Small intestine (tissue), 7 donors: ENCODE results near the gene SYP. TPM values are rescaled to one million over a fixed set of nuclear protein-coding genes. Genes with fewer than 3 reads are reported as not detected.
A peak's percentile ranks its signal among the peaks of the same experiment; 100 is the strongest.
"Not testable (repeated sequence)": the region's sequence is repeated elsewhere in the genome, so short reads cannot be mapped to it uniquely, and the experiment has no call there.

ENCODE experiments used
- DNase-seq, 2 donors: peaks; one replicate each; pipeline versions ENCODE4 v3.0.0 to v3.0.0-alpha.2; 2013
- FAIRE-seq: peaks from 2 replicates; lab custom pipeline; 2012; peaks lifted over from hg19 to GRCh38; lab: Jason Lieb, UNC
- H3K27ac ChIP-seq, 3 donors: one replicate each; pipeline ENCODE4 v1.5.1; 2013; ENCODE audit warnings: low read length in 2 of 3, mild to moderate bottlenecking in 2 of 3, control low read depth in 1 of 3, inconsistent platforms in 1 of 3, low read depth in 1 of 3, moderate library complexity in 1 of 3
- H3K27me3 ChIP-seq, 3 donors: one replicate each; pipeline ENCODE4 v1.6.1; 2013; ENCODE audit warnings: low read length in 3 of 3, inconsistent platforms in 1 of 3; ENCODE audit not compliant: control insufficient read depth in 3 of 3, insufficient read depth in 3 of 3
- H3K36me3 ChIP-seq, 3 donors: one replicate each; pipeline ENCODE4 v1.6.1; 2013; ENCODE audit warnings: low read length in 3 of 3, inconsistent platforms in 1 of 3, low read depth in 1 of 3, mild to moderate bottlenecking in 1 of 3, moderate library complexity in 1 of 3; ENCODE audit not compliant: control insufficient read depth in 3 of 3, insufficient read depth in 2 of 3
- H3K4me1 ChIP-seq, 3 donors: one replicate each; pipeline ENCODE4 v1.6.1; 2013; ENCODE audit warnings: low read length in 2 of 3, inconsistent platforms in 1 of 3, low read depth in 1 of 3, mild to moderate bottlenecking in 1 of 3, moderate library complexity in 1 of 3; ENCODE audit not compliant: control insufficient read depth in 3 of 3, insufficient read depth in 2 of 3
- H3K4me3 ChIP-seq, 3 donors: one replicate each; pipeline ENCODE4 v1.5.1; 2013; ENCODE audit warnings: low read length in 3 of 3, control low read depth in 1 of 3, inconsistent platforms in 1 of 3, low read depth in 1 of 3, mild to moderate bottlenecking in 1 of 3, moderate library complexity in 1 of 3
- H3K9me3 ChIP-seq, 2 donors: one replicate each; pipeline ENCODE4 v1.6.1; 2013; ENCODE audit warnings: low read depth in 1 of 2, low read length in 1 of 2; ENCODE audit not compliant: control insufficient read depth in 2 of 2, insufficient read depth in 1 of 2
- whole genome bisulfite sequencing, 3 donors: extraction: QIAGEN DNeasy Blood & Tissue Kit; methylation state at CpG; one replicate each; pipeline ENCODE4 v1.1.7; 2013; 5-methylcytosine and 5-hydroxymethylcytosine counted together
- polyA plus RNA-seq, 4 donors: library from polyadenylated mRNA; stranded (reverse) in 3 of 4; unstranded in 1 of 4; fragments of 200-250 nt in 3 of 4; fragments of 120-200 nt in 1 of 4; gene quantifications; one replicate each; pipeline versions ENCODE4 v1.2.1 to v1.2.3, GENCODE V29; 2013
- donor health status: healthy with polysubstance abuse.
- donor health status: control.
- donor health status: control.
- donor health status: Bipolar disorder and iron deficiency.
- donor health status: healthy.

SYP gene
- polyA plus RNA-seq, 4 donors = 2.2 to 33.5 (median 7.0) TPM

DNA sequence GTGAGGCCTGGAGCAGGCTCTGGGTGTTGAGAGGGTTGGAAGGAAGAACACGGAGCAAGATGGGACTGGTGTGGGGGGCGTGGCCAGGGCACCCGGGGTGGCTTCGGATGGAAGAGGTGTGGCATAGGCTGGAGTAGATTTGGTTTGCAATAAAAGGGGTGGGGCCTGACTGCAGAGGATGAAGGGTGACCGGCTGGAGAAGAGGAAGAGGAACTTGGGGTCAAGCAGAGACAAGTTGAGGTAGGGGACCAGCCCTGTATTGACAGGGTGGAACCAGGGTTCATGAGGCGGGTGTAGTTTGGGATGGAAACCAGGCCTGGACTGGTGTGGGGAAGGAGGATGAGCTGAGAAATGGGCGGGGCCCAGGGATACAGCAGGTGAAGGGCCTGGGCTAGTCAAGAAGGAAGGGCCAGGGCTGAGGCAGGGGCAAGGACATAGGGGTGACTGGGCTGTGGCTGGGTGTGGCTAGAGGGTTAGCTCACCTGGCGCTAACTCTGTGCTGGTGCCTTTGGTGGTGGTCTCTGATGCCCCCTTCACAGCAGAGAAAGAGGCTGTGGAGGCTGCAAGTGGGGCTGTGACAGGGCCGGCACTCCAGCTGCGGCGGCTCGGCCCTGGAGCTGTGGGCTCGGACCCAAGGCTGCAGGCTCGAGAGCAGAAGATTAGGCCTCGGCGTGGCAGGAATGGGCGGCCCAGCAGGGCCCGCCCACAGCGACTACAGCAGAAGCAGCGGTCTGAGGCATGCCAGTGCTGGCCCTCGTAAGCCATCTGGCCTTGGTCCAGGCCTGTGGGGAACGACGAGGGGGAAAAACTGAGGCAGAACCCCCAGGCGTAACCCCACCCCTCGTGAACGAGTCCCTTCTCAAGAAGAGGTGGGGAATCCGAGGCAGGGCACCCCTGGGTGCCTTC, 23.3 kb downstream of the SYP start:
- no peaks in the 10 kb centered on the region for H3K9me3 ChIP-seq
- WGBS, 3 donors = 54 to 68% (median 65%) methylated on average over 22 to 27 of the region's 27 CpGs
- DNase-seq (peak in 1 of 2 donors; percentile 33), FAIRE-seq (no peak)
- H3K4me3 ChIP-seq = no peak overlapping the region
- peak overlapping the region in 1 of 3 donors; percentile 45 for H3K27ac ChIP-seq
- peaks cover 0 to 66% (median 9%) of the 10 kb centered on the region in 3 donors for H3K36me3 ChIP-seq
- H3K4me1 ChIP-seq = peaks cover 0 to 5% (median 0%) of the 10 kb centered on the region in 3 donors
- H3K27me3 ChIP-seq = no peaks in the 10 kb centered on the region

DNA sequence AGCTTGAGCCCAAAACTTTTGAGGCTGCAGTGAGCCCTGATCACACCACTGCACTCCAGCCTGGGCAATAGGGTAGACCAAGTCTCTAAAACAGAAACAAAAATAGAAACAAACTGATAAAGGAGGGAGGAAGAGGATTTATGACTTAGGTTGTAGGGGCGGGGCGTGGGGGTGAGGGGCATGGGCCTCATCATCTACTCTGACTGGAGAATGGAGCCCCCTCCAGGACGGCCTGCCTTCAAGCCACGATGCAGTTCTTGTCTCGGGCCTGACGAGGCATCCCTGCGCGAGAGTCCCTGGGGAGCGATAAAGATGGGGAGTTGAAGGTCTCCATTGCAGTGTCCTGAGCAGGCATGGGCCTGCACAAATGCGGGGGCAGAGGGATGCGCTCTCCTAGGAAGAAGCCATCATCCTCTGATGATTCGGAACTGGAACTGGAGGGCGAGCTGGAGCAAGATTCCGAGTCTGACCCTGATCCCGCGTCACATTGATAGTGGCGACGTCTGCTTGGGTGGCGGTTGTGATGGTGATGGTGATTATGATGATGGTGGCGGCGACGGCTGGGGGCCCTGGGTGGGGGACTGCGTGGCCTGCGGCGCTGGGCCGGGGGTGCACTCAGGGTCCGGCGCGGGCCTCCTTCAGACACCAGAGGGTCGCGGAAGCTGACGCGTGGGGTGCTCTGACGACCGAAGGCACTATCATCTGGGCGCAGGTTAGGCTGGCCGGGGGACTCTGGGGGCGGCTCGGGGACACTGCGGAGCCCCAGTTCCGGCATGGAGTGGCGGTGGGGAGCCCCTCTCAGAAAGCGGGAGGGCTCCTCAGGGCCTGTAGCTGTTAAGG, 24.3 kb downstream of the SYP start:
- Histone ChIP-seq H3K27me3 (no peaks in the 10 kb centered on the region), H3K9me3 (no peaks in the 10 kb centered on the region), H3K27ac (no peak overlapping the region), H3K4me1 (peaks cover 0 to 5% (median 0%) of the 10 kb centered on the region in 3 donors), H3K4me3 (no peak overlapping the region), H3K36me3 (peaks cover 0 to 64% (median 9%) of the 10 kb centered on the region in 3 donors)
- DNase-seq (no peak), FAIRE-seq (no peak)
- 90 to 93% (median 92%) methylated on average over 21 to 43 of the region's 43 CpGs for WGBS, 3 donors

DNA sequence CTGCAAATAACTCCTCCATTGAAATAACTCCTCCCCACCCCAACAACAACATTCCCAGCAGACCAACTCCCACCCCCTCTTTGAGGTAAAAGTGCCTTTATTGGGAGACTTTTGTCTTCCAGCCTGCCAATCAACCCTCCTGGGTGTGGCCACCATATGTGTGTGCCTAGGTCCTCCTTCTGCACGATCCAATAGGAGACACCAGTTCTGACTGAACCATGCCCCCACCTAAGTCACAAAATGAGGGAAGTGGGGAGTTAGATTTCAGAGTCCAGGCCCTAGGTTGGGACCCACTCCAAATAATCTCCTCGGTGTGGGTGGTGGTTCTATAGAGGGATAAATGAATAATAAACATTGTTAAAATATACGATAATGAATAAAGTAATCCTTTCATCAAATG, 25.3 kb downstream of the SYP start:
- Histone ChIP-seq H3K4me3 (no peak overlapping the region), H3K27me3 (no peaks in the 10 kb centered on the region), H3K36me3 (peaks cover 0 to 62% (median 8%) of the 10 kb centered on the region in 3 donors), H3K27ac (no peak overlapping the region), H3K4me1 (peaks cover 0 to 5% (median 0%) of the 10 kb centered on the region in 3 donors), H3K9me3 (no peaks in the 10 kb centered on the region)
- 43 to 65% (median 48%) methylated on average over 3 of the region's 3 CpGs for WGBS, 3 donors
- no peak for FAIRE-seq
- no peak for DNase-seq

GRCh38 chrX:49173544-49173943, 26.4 kb downstream of the SYP start:
- WGBS, 3 donors = 91 to 94% (median 94%) methylated on average over 4 to 8 of the region's 8 CpGs

GRCh38 chrX:49172280-49172780, 27.7 kb downstream of the SYP start:
- 1 to 48% (median 21%) methylated on average over 18 to 37 of the region's 37 CpGs for WGBS, 3 donors
- FAIRE-seq (no peak), DNase-seq (peak; percentile 76 to 81)
- Histone ChIP-seq H3K27me3 (no peaks in the 10 kb centered on the region), H3K4me3 (peak overlapping the region; percentile 56 to 81 (median 57)), H3K4me1 (peaks cover 0 to 12% (median 4%) of the 10 kb centered on the region in 3 donors), H3K36me3 (peaks cover 0 to 38% (median 4%) of the 10 kb centered on the region in 3 donors), H3K27ac (peak overlapping the region; percentile 70 to 96 (median 83)), H3K9me3 (no peaks in the 10 kb centered on the region)

More at GRCh38 chrX:49173544-49173943, 26.4 kb downstream of the SYP start:
- H3K27ac ChIP-seq = peak overlapping the region in 1 of 3 donors; percentile 96
- not testable (repeated sequence) for H3K27me3 ChIP-seq, H3K4me1 ChIP-seq, H3K4me3 ChIP-seq, FAIRE-seq, DNase-seq, H3K9me3 ChIP-seq
- H3K36me3 ChIP-seq = peaks cover 0 to 50% (median 4%) of the 10 kb centered on the region in 3 donors

GRCh38 chrX:49171752-49172279, 28.2 kb downstream of the SYP start, which contains the start of gene PLP2:
Gene PLP2, plus strand, starts transcription at chrX:49171898. Its CDS starts 103 bp downstream, at chrX:49172001.
- FAIRE-seq = no peak
- peak within 1 kb of the TSS; percentile 56 to 81 (median 57) for H3K4me3 ChIP-seq
- H3K36me3 ChIP-seq = peaks cover 0 to 36% (median 4%) of the 10 kb centered on the region in 3 donors
- WGBS, 3 donors = 1 to 40% (median 5%) methylated on average over 20 to 46 of the region's 46 CpGs
- peak; percentile 56 to 73 for DNase-seq
- H3K4me1 ChIP-seq = peaks cover 0 to 15% (median 4%) of the 10 kb centered on the region in 3 donors
- H3K9me3 ChIP-seq = no peaks in the 10 kb centered on the region
- peak within 1 kb of the TSS; percentile 70 to 96 (median 83) for H3K27ac ChIP-seq
- no peaks in the 10 kb centered on the region for H3K27me3 ChIP-seq

DNA sequence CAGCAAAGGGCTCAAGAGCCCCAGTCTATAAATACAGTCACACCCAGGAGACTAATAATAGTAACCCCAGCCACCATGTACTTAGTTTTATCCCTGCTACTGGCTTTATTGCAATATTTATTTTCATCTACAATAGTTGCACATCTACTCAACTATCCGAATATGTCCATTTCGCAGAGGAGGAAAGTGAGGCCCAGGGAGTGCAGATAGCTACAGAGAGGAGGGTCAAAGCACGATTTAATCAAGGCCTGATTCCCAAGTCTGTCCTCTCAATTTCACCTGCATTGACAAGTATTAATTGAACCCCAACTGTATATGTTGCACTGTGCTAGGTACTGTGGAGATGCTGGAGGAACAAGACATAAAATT, 32.3 kb downstream of the SYP start:
- Histone ChIP-seq H3K27ac (peak overlapping the region; percentile 63 to 98 (median 94)), H3K4me3 (peak overlapping the region in 1 of 3 donors; percentile 34), H3K27me3 (no peaks in the 10 kb centered on the region), H3K4me1 (peaks cover 0 to 12% (median 4%) of the 10 kb centered on the region in 3 donors), H3K36me3 (peaks cover 0 to 4% (median 0%) of the 10 kb centered on the region in 3 donors), H3K9me3 (no peaks in the 10 kb centered on the region)
- 56 to 75% (median 65%) methylated on average over 3 of the region's 3 CpGs for WGBS, 3 donors
- DNase-seq (no peak), FAIRE-seq (no peak)
